A673 (cell line): ENCODE results near the gene PPP2R5D.

ENCODE experiments used
- EZH2 ChIP-seq: fragments of 200-600 bp; sonication (generic); IDR thresholded peaks from 2 replicates; pipeline ENCODE4 v1.6.1; 2017; ENCODE audit warnings: borderline replicate concordance, low read depth, mild to moderate bottlenecking, mixed read lengths, antibody characterized with exemption, low read length; ENCODE audit not compliant: poor library complexity, severe bottlenecking
- TF ChIP-seq, protein P1 (sequence below): fragments of 300-800, 200-600 bp; sonication (generic); conservative IDR thresholded peaks from 2 replicates; pipeline ENCODE4 v1.5.1; 2017; ENCODE audit warnings: low read depth, mild to moderate bottlenecking, antibody characterized with exemption, low read length, moderate library complexity, mixed read lengths

DNA sequence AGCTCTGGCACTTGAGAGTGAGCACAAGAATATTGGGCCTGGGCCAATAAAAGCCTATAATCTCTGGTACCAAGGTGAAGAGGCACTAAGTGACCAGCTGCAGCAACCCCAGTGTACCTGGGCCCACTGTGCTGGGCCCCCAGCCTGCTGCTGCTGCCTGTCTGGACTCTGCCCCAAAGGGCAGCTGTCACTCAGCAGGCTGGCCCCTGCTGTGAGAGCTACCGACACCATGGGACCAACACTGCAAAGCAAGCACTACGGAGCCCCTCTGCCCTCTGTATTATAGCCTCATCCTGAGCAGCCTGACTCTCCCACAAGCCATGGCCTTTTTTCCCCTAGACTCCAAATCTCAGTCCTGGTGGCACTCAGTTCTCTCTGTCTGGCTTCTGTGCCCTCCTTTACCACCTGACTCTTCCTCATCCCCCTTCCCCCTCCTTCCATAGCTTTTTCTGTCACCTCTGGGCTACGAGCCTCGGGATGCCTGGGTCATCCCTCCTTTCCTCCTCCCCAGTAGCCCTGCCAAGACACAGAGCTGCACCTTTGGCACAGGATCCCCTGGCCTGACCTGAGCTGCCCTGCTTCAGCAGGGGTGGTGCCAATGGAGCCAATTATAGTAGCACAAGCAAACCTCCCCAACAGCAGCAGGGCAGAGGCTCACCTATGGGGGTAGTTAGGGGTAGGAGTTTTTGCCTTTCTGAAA, 51.3 kb downstream of the PPP2R5D start:
- TF ChIP-seq, protein P1, sequence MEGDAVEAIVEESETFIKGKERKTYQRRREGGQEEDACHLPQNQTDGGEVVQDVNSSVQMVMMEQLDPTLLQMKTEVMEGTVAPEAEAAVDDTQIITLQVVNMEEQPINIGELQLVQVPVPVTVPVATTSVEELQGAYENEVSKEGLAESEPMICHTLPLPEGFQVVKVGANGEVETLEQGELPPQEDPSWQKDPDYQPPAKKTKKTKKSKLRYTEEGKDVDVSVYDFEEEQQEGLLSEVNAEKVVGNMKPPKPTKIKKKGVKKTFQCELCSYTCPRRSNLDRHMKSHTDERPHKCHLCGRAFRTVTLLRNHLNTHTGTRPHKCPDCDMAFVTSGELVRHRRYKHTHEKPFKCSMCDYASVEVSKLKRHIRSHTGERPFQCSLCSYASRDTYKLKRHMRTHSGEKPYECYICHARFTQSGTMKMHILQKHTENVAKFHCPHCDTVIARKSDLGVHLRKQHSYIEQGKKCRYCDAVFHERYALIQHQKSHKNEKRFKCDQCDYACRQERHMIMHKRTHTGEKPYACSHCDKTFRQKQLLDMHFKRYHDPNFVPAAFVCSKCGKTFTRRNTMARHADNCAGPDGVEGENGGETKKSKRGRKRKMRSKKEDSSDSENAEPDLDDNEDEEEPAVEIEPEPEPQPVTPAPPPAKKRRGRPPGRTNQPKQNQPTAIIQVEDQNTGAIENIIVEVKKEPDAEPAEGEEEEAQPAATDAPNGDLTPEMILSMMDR: no peak
- TF ChIP-seq EZH2: no peak
